Measurements from ENCODE around the gene KLHDC10.

GRCh38 chr7:130152493-130153210 is 82.3 kb downstream of the KLHDC10 start:
- TF ChIP-seq CTCF (IDR thresholded peaks at IDR 0.05; ENCODE audit: borderline replicate concordance, extremely low read depth, low read length, poor library complexity, severe bottlenecking), result no peak
- TF ChIP-seq EZH2 (IDR thresholded peaks at IDR 0.05; ENCODE audit: borderline replicate concordance, low read depth, low read length, severe bottlenecking), result no peak
